ENCODE data around the gene PODXL.

Gene PODXL

DNA sequence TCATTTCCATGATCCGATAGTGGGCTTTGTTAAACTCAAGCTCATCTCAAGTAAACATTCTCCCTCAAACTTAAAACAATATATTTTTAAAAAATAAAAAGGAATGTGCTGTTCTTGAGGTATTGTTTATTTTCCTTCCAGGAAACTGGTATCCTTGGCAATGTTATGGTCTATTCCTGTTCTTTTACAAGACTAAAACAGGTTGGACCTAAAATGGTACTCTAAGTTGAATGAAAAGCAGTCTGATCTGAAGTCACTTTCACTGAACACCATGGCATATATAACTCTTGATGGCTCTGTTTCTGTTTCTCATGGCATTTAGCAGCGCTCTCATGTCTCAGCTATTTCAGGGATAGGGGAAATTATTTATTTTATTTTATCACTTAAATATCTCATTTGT, 70.1 kb downstream of the PODXL start:
- no peak for TF ChIP-seq YY1 (IDR thresholded peaks at IDR 0.05; ENCODE audit: low read depth)
- TF ChIP-seq, protein P1, sequence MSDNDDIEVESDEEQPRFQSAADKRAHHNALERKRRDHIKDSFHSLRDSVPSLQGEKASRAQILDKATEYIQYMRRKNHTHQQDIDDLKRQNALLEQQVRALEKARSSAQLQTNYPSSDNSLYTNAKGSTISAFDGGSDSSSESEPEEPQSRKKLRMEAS (IDR thresholded peaks at IDR 0.05), result no peak
- no peak for TF ChIP-seq TEAD4 (IDR thresholded peaks at IDR 0.05)
- no peak for TF ChIP-seq EGR1 (IDR thresholded peaks at IDR 0.05)
- no peak for TF ChIP-seq TCF12 (IDR thresholded peaks at IDR 0.05; ENCODE audit: low read depth)
- TF ChIP-seq ZBTB7A (IDR thresholded peaks at IDR 0.05; ENCODE audit: low read depth), result no peak
- TF ChIP-seq TAF1 (IDR thresholded peaks at IDR 0.05; ENCODE audit: low read depth), result no peak
- TF ChIP-seq, protein P2, sequence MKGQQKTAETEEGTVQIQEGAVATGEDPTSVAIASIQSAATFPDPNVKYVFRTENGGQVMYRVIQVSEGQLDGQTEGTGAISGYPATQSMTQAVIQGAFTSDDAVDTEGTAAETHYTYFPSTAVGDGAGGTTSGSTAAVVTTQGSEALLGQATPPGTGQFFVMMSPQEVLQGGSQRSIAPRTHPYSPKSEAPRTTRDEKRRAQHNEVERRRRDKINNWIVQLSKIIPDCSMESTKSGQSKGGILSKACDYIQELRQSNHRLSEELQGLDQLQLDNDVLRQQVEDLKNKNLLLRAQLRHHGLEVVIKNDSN (IDR thresholded peaks at IDR 0.05), result no peak

DNA sequence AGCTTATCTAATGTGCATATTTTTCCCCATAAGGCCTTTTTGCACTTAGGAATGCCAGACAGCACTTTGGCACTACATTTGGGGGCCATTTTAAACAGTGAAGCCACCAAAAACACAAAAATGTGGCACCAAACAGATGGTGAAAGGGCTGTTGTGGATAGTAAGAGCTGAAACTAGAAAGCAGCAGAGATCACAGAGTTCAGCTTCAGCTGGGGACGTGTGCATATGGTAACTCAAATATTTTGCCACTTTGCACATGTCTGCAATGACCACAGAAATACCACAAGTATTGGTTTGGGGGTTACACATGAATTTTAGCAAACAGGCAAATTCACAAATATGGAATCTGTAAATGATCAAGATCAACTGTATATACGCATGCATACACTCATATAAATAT, 72.8 kb downstream of the PODXL start:
- TF ChIP-seq ZBTB7A (IDR thresholded peaks at IDR 0.05; ENCODE audit: low read depth) (no peak), EGR1 (IDR thresholded peaks at IDR 0.05) (no peak), TAF1 (IDR thresholded peaks at IDR 0.05; ENCODE audit: low read depth) (no peak), NFIC (IDR thresholded peaks at IDR 0.05) (no peak), CEBPB (IDR thresholded peaks at IDR 0.05) (no peak), YY1 (IDR thresholded peaks at IDR 0.05; ENCODE audit: low read depth) (no peak), FOXM1 (IDR thresholded peaks at IDR 0.05; ENCODE audit: borderline replicate concordance, low read depth) (no peak), CREB1 (IDR thresholded peaks at IDR 0.05; ENCODE audit: low read depth) (no peak), EP300 (IDR thresholded peaks at IDR 0.05; ENCODE audit: borderline replicate concordance) (no peak), TEAD4 (IDR thresholded peaks at IDR 0.05) (no peak), RAD21 (IDR thresholded peaks at IDR 0.05; ENCODE audit: low read depth) (no peak), TCF12 (IDR thresholded peaks at IDR 0.05; ENCODE audit: low read depth) (no peak)
- TF ChIP-seq, protein P2 (IDR thresholded peaks at IDR 0.05), result no peak
- TF ChIP-seq, protein P3, sequence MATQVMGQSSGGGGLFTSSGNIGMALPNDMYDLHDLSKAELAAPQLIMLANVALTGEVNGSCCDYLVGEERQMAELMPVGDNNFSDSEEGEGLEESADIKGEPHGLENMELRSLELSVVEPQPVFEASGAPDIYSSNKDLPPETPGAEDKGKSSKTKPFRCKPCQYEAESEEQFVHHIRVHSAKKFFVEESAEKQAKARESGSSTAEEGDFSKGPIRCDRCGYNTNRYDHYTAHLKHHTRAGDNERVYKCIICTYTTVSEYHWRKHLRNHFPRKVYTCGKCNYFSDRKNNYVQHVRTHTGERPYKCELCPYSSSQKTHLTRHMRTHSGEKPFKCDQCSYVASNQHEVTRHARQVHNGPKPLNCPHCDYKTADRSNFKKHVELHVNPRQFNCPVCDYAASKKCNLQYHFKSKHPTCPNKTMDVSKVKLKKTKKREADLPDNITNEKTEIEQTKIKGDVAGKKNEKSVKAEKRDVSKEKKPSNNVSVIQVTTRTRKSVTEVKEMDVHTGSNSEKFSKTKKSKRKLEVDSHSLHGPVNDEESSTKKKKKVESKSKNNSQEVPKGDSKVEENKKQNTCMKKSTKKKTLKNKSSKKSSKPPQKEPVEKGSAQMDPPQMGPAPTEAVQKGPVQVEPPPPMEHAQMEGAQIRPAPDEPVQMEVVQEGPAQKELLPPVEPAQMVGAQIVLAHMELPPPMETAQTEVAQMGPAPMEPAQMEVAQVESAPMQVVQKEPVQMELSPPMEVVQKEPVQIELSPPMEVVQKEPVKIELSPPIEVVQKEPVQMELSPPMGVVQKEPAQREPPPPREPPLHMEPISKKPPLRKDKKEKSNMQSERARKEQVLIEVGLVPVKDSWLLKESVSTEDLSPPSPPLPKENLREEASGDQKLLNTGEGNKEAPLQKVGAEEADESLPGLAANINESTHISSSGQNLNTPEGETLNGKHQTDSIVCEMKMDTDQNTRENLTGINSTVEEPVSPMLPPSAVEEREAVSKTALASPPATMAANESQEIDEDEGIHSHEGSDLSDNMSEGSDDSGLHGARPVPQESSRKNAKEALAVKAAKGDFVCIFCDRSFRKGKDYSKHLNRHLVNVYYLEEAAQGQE (IDR thresholded peaks at IDR 0.05; ENCODE audit: low read depth), result no peak
- TF ChIP-seq, protein P1 (IDR thresholded peaks at IDR 0.05), result no peak

DNA sequence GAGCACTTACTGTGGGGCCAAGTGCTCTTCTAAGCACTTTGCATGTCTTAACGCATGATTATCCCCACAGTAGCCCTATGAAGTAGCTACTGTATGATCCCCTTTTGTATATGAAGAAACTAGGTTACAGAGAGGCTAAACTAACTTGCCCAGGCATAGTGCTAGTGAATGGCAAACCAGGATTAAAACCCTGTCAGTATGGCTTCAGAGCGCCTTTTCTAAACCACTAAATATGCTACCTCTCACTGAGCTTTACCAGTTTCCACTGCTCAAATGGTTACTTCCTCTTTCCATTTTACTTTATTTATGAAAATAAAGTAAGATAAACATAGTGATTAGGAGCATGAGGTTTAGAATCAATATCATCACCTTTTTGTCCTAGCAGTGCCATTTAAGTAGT, 73.6 kb downstream of the PODXL start:
- TF ChIP-seq, protein P3 (IDR thresholded peaks at IDR 0.05; ENCODE audit: low read depth), result no peak
- TF ChIP-seq EGR1 (IDR thresholded peaks at IDR 0.05) (no peak), TAF1 (IDR thresholded peaks at IDR 0.05; ENCODE audit: low read depth) (no peak), FOXM1 (IDR thresholded peaks at IDR 0.05; ENCODE audit: borderline replicate concordance, low read depth) (no peak)
- TF ChIP-seq, protein P2 (IDR thresholded peaks at IDR 0.05), result no peak
- TF ChIP-seq, protein P1 (IDR thresholded peaks at IDR 0.05), result no peak

DNA sequence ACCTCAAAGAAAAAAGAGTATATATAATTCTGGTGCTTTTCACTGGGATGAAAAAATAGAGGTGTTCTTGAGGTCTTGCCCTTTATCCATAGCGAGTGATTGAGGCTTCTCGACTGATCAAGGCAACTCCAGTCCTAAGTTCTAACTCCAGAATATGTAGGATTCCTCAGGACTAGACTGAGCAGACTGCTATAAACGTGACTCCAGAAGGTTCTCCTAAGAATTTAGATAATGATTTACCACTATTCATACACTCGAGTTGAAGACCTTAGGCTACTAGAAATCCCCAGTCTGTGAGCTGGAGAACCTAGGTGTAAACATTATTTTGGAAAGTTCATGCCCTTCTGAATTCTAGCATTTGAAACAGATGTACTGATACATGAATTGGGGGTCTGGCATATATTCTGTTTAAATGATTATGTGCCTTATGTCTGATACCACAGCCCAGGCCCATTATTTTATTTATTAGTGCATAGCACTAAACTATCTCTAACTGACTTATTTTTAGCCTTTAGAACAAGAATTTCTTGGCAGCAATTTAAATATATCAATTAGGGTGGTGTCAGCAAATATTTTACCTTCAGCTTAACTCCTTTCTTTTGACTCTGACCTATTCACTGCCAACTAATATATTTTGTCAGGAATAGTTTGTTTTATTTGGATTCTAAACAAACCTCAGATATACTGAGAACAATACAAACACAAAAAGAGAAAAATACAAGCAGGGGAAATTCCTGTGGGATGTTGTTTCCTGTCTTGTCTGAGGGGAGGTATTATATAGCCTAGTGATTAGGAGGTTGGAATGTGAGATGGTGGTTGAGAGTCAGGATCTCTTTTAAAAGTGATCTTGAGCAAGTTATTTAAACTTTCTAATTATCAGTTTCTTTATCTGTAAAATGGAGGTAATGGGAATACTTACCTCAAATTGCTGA, 75.8 kb downstream of the PODXL start:
- TF ChIP-seq FOXM1 (IDR thresholded peaks at IDR 0.05; ENCODE audit: borderline replicate concordance, low read depth), result no peak
- no peak for TF ChIP-seq YY1 (IDR thresholded peaks at IDR 0.05; ENCODE audit: low read depth)
- TF ChIP-seq RAD21 (IDR thresholded peaks at IDR 0.05; ENCODE audit: low read depth), result no peak
- TF ChIP-seq TEAD4 (IDR thresholded peaks at IDR 0.05), result no peak
- no peak for TF ChIP-seq EP300 (IDR thresholded peaks at IDR 0.05; ENCODE audit: borderline replicate concordance)
- TF ChIP-seq, protein P2 (IDR thresholded peaks at IDR 0.05), result no peak

DNA sequence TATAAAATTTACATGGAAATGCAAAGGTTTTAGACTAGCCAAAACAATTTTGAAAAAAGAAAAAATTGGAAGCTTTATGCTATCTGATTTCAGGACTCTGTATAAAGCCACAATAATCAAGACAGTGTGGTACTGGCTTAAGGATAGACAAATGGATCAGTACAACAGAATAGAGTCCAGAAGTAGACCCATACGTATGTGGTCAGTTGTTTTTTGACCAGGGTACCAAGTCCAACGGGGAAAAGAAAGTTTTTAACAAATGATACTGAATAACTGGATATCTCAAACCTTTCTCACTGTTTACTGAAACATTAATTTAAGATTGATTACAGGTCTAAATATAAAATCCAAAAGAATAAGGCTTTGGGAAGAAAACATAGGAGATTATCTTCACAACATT, 79.7 kb downstream of the PODXL start:
- TF ChIP-seq CEBPB (IDR thresholded peaks at IDR 0.05) (no peak), CREB1 (IDR thresholded peaks at IDR 0.05; ENCODE audit: low read depth) (no peak), ZBTB7A (IDR thresholded peaks at IDR 0.05; ENCODE audit: low read depth) (no peak), FOXM1 (IDR thresholded peaks at IDR 0.05; ENCODE audit: borderline replicate concordance, low read depth) (no peak), EP300 (IDR thresholded peaks at IDR 0.05; ENCODE audit: borderline replicate concordance) (no peak), TCF12 (IDR thresholded peaks at IDR 0.05; ENCODE audit: low read depth) (no peak), RAD21 (IDR thresholded peaks at IDR 0.05; ENCODE audit: low read depth) (no peak)
- TF ChIP-seq, protein P3 (IDR thresholded peaks at IDR 0.05; ENCODE audit: low read depth), result no peak

All from Ishikawa (cell line).